ENCODE results near the gene MISP3.

The MISP3 gene

DNA sequence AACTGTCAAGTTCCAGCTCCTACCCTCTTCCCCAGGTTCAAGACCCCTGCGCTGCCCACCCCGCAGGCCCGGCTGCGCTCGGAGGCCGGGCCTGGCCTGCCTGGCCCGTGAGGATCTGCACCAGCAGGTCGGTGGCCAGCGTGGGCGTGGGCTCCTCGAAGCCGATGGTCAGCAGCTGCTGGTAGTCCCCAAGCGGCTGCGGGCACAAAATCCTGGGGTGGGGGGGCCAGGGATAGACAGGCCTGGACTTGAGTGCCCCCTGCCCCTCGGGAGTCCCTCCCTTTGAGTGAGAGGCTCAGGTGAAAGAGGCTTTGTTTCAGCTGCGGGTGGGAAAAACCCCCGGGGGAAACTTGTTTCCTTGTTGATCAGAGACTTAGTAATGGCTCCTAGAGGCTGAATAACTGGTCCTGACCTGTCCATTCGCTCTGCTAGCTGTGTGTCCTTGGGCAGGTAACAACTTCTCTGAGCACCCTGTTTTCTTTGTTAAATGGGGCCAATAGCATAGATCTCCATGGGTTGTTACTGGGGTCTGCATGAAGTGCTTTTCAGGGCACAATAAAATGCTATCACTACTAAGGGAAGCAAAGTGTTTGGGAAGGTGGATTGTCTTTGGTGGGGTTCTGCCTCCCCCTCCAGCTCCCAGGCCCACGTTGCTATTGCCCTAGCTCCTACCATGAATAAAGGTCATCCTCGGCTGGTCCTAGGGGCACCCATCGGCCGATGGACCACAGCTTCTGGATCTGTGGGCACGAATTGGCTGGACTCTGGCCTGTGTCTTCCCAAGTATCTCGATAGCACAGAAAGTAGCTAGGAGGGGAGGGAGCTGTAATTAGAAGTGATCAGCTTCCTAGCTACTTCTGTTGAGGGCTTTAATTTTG is 9.4 kb downstream of the MISP3 start:
- DNase-seq, result peak in 1 of 3 experiments; percentile 75

GRCh38 chr19:14082675-14082960 is 10.0 kb downstream of the MISP3 start:
- DNase-seq, result no peak

DNA sequence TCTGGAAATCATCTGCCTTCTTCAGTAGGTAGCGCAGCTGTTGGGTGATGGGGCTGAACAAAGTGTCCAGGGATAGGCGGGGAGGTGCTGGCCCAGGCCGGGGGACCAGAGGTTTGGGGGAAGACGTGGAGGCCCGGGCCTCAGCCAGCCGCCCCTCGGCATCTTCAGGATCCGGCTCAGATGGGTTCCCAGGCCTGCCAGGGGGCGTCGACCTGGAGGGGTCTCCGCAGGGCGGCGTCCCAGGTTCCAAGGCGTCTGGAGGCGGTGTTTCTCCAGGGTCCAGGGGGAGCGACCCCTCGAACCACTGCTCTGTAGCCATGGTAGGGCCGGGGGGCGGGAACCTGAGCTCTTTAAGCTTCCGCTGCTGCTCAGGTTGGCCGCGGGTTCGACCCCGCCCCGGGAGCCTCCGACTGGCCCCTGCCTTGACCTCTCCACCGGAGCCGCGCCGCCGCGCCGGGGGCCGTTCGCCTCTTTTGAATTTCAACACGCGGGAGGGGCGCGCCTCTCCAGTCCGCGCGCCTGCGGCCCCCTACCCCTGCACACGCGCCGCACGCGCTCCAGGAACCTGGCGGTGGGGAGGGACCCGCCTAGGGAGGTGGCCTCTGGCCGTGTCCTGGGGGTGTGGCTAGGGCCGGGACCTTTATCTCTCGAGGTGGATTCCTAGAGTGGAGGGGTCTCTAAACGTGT is 12.9 kb downstream of the MISP3 start, which contains the start of gene C19orf67:
Gene C19orf67, minus strand, starts transcription at position 475 of the 687 bp plus-strand sequence. Its CDS starts 156 bp downstream, at position 319.
- no peak for DNase-seq

- DNase-seq, result no peak
Observed at GRCh38 chr19:14086098-14086497, 13.5 kb downstream of the MISP3 start.

DNA sequence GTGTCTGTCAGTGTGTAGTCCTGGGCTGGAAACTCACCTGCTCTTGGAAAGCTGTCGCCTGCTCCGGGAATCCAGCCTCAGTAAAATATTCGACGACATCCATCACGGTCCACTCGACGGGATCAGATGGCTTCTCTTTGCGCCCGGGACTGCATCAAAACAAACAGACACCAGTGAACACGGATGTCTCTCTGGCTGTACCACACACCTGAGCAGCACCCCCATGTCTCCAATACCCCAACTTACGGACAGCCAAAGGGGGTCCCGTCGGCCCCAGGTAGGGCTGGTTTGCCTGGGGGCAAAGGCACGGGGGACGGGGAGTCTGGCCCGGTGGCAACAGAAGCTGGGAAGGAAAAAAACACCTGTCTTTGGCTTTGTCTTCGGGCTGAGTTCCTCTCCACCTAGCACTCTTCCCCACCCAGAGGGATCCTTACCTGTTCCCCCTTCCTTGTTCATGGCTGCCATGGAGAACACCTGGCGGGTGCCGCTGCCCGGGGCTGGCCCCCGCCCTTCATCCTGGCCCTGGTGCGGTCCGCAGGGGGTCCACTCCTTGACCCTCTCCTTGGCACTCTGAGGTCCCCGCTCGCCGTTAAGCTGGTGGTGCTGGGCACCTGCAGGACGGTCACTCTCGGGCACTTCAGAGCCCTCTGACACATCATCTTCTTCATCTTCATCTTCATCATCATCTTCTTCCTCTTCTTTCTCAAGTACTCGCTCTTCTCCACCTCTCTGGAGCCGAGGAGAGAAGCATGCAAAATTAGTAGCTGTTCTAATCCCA is 16.2 kb downstream of the MISP3 start:
- DNase-seq, result no peak

GRCh38 chr19:14089412-14089661 is 16.8 kb downstream of the MISP3 start:
- peak in 1 of 3 experiments; percentile 63 for DNase-seq

- DNase-seq, result peak; percentile 37 to 75 (median 74)
Observed at GRCh38 chr19:14089662-14090508, 17.3 kb downstream of the MISP3 start.

GRCh38 chr19:14090509-14091080 is 18.0 kb downstream of the MISP3 start, which contains the start of gene SAMD1:
TSS of gene SAMD1 (minus strand) at chr19:14090751.
- DNase-seq, result peak; percentile 66 to 94 (median 92)

DNA sequence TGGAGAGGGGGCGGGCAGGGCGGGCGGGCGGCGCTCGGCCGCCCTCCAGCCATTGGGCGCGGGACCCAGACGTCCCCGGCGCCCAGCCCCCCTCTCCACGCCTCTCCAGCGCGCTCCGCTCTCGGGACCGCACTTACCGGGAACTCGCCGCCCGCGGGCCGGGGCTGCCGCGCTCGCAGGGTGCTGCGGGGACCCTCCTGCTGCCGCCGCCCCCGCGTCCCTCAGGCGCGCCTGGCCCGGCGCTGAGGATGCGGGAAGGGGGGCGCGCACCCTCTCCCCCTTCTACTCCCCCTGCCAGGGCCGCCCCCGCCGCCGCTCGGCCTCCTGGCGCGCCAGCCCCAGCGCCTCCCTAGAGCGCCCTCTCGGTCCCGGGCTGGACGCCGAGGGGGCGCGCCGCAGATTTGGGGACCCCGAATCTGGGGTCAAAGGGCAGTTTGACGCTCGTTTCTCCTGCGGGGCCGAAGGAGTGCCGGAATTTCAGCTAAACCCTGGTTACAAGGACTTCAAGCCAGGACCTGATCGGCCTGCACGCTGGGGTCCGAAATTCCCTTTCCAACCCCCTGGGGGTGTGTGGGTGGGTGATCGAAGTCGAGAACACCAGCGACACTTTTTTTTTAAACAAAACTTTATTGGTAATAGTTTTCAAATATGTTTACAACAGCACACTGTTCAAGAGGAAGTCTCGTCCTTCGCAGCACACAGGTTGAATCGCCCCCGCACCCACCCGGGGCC is 18.7 kb downstream of the MISP3 start:
- peak; percentile 7 to 94 (median 92) for DNase-seq

GRCh38 chr19:14091813-14092462 is 19.4 kb downstream of the MISP3 start:
- DNase-seq, result peak in 1 of 3 experiments; percentile 43

GRCh38 chr19:14093117-14093823 is 20.7 kb downstream of the MISP3 start:
- DNase-seq, result no peak

- no peak for DNase-seq
Observed at GRCh38 chr19:14094854-14095253, 22.3 kb downstream of the MISP3 start.

- DNase-seq, result no peak
Observed at GRCh38 chr19:14096272-14096992, 23.8 kb downstream of the MISP3 start.

- no peak for DNase-seq
Observed at GRCh38 chr19:14097532-14098151, 25.1 kb downstream of the MISP3 start.

DNA sequence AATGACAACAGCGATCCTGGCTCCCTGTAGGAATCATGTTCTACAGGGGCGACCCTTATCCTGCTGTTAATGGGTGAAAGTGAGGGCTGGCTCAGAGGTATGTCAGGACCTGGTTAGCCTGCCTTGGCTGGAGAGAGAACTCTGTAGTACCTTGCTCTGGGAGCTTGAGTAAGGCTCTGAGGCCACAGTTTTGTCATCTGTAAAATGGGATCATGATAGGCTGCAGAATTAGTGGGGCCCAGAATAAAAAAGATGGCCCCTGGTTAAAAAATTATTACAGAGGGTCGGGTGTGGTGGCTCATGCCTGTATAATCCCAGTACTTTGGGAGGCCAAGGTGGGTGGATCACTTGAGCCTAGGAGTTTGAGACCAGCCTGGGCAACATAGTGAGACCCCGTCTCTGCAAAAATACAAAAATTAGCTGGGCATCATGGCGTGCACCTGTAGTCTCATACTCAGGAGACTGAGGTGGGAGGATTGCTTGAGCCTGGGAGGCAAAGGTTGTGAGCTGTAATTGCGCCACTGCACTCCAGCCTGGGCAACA is 28.5 kb downstream of the MISP3 start:
- DNase-seq, result no peak

- no peak for DNase-seq
Observed at GRCh38 chr19:14102102-14102696, 29.6 kb downstream of the MISP3 start.

DNA sequence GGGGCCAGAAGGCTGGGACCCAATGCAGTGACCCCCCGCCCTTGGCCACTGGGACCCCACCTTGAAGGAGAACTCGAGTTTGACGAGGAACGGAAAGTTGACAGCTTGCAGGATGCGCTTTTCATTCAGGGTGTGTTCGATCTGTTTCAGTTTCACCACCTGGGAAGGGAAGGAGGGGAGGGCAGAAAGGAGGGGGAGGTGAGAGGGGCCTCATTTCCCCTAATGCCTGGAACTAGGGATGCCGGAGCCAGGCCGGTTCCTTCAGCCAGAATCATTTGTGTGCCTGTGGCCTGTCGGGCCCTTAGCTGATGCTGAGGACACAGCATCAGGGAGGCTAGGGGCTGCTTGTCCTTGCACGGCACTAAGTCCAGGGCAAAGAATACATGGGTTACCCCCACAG is 30.2 kb downstream of the MISP3 start:
- no peak for DNase-seq

GRCh38 chr19:14103310-14103709 is 30.7 kb downstream of the MISP3 start:
- DNase-seq, result no peak
